ENCODE results near the gene ASXL1.
"Not testable (repeated sequence)": the region's sequence is repeated elsewhere in the genome, so short reads cannot be mapped to it uniquely, and the experiment has no call there.

ASXL1 gene

GRCh38 chr20:32407131-32407750 is 49.1 kb downstream of the ASXL1 start:
- not testable (repeated sequence) for DNase-seq (ENCODE audit: low spot score)

- DNase-seq (ENCODE audit: low spot score), result no peak
Observed at GRCh38 chr20:32411955-32412706, 54.0 kb downstream of the ASXL1 start.

- no peak for DNase-seq (ENCODE audit: low spot score)
Observed at GRCh38 chr20:32415494-32415893, 57.4 kb downstream of the ASXL1 start.

GRCh38 chr20:32416206-32416605 is 58.1 kb downstream of the ASXL1 start:
- no peak for DNase-seq (ENCODE audit: low spot score)

- DNase-seq (ENCODE audit: low spot score), result no peak
Observed at GRCh38 chr20:32418376-32418775, 60.2 kb downstream of the ASXL1 start.

- no peak for DNase-seq (ENCODE audit: low spot score)
Observed at GRCh38 chr20:32421290-32421689, 63.2 kb downstream of the ASXL1 start.

- no peak for DNase-seq (ENCODE audit: low spot score)
Observed at GRCh38 chr20:32427996-32428395, 69.9 kb downstream of the ASXL1 start.

GRCh38 chr20:32429343-32429742 is 71.2 kb downstream of the ASXL1 start:
- no peak for DNase-seq (ENCODE audit: low spot score)

GRCh38 chr20:32429745-32430360 is 71.7 kb downstream of the ASXL1 start:
- no peak for DNase-seq (ENCODE audit: low spot score)

- no peak for DNase-seq (ENCODE audit: low spot score)
Observed at GRCh38 chr20:32431457-32431856, 73.3 kb downstream of the ASXL1 start.

GRCh38 chr20:32432277-32432676 is 74.1 kb downstream of the ASXL1 start:
- DNase-seq (ENCODE audit: low spot score), result no peak

GRCh38 chr20:32433311-32434021 is 75.3 kb downstream of the ASXL1 start:
- DNase-seq (ENCODE audit: low spot score), result no peak

GRCh38 chr20:32434434-32434833 is 76.3 kb downstream of the ASXL1 start:
- no peak for DNase-seq (ENCODE audit: low spot score)

- no peak for DNase-seq (ENCODE audit: low spot score)
Observed at GRCh38 chr20:32435449-32436107, 77.4 kb downstream of the ASXL1 start.

GRCh38 chr20:32436142-32436861 is 78.2 kb downstream of the ASXL1 start:
- DNase-seq (ENCODE audit: low spot score), result no peak

- DNase-seq (ENCODE audit: low spot score), result no peak
Observed at GRCh38 chr20:32436968-32437367, 78.8 kb downstream of the ASXL1 start.

GRCh38 chr20:32437391-32438074 is 79.4 kb downstream of the ASXL1 start:
- DNase-seq (ENCODE audit: low spot score), result no peak

- no peak for DNase-seq (ENCODE audit: low spot score)
Observed at GRCh38 chr20:32438331-32438858, 80.3 kb downstream of the ASXL1 start.

- peak; percentile 61 for DNase-seq (ENCODE audit: low spot score)
Observed at GRCh38 chr20:32439132-32439829, 81.2 kb downstream of the ASXL1 start.

Measured in pons (tissue), 1 donor.